HFF-Myc (cell line): ENCODE data around the gene KAZALD1.

Experiments used
- DNase-seq: peaks from one replicate; pipeline ENCODE4 v3.0.0-alpha.2; 2011; ENCODE audit warnings: low read depth; ENCODE audit errors: extremely low read depth
- H3K4me3 ChIP-seq: replicated peaks from 2 replicates; pipeline ENCODE4 v1.5.1; 2011; ENCODE audit warnings: low read depth, mild to moderate bottlenecking, control low read depth, low read length
- CTCF ChIP-seq: IDR thresholded peaks from 2 replicates; pipeline ENCODE4 v1.5.1; 2012; ENCODE audit warnings: mild to moderate bottlenecking, low read depth, low read length, control low read depth; ENCODE audit errors: missing control alignments

The KAZALD1 gene

GRCh38 chr10:101094121-101094879 lies 32.5 kb downstream of the KAZALD1 start:
- DNase-seq, result no peak
- no peak for TF ChIP-seq CTCF

GRCh38 chr10:101095004-101095403 lies 33.2 kb downstream of the KAZALD1 start:
- no peak for TF ChIP-seq CTCF
- no peak for DNase-seq
- no peak overlapping the region for H3K4me3 ChIP-seq

More at GRCh38 chr10:101094121-101094879, 32.5 kb downstream of the KAZALD1 start:
- H3K4me3 ChIP-seq, result no peak overlapping the region

GRCh38 chr10:101095550-101096213 lies 33.9 kb downstream of the KAZALD1 start:
- DNase-seq, result peak; percentile 52
- H3K4me3 ChIP-seq, result no peak overlapping the region
- peak; percentile 91 for TF ChIP-seq CTCF

- no peak overlapping the region for H3K4me3 ChIP-seq
These were observed 34.6 kb downstream of the KAZALD1 start for GRCh38 chr10:101096378-101096777.

GRCh38 chr10:101097881-101098280 lies 36.1 kb downstream of the KAZALD1 start:
- no peak for DNase-seq
- no peak overlapping the region for H3K4me3 ChIP-seq
- TF ChIP-seq CTCF, result no peak

More at GRCh38 chr10:101096378-101096777, 34.6 kb downstream of the KAZALD1 start:
- TF ChIP-seq CTCF, result no peak
- no peak for DNase-seq

GRCh38 chr10:101099901-101100300 lies 38.1 kb downstream of the KAZALD1 start:
- H3K4me3 ChIP-seq, result no peak overlapping the region
- DNase-seq, result no peak
- TF ChIP-seq CTCF, result no peak
